Stimulated activated CD8-positive, alpha-beta memory T cell treated with anti-CD3 and anti-CD28 coated beads, Interleukin-7, amount 100 ng/mL, for 4 hours (primary cell): ENCODE data around the gene AKAP1.
A peak's percentile ranks its signal among the peaks of the same experiment; 100 is the strongest.

Experiments
- DNase-seq, 2 donors: peaks; one replicate each; pipeline ENCODE4 v3.0.0-alpha.2; 2020; ENCODE audit warnings: low read depth in 2 of 2

AKAP1 gene

DNA sequence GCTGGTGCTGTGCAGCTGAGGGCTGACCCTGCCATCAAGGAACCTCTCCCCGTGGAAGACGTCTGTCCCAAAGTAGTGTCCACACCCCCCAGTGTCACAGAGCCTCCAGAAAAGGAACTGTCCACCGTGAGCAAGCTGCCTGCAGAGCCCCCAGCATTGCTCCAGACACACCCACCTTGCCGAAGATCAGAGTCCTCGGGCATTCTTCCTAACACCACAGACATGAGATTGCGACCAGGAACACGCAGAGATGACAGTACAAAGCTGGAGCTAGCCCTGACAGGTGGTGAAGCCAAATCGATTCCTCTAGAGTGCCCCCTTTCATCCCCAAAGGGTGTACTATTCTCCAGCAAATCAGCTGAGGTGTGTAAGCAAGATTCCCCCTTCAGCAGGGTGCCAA lies 20.5 kb downstream of the AKAP1 start:
- DNase-seq = no peak

DNA sequence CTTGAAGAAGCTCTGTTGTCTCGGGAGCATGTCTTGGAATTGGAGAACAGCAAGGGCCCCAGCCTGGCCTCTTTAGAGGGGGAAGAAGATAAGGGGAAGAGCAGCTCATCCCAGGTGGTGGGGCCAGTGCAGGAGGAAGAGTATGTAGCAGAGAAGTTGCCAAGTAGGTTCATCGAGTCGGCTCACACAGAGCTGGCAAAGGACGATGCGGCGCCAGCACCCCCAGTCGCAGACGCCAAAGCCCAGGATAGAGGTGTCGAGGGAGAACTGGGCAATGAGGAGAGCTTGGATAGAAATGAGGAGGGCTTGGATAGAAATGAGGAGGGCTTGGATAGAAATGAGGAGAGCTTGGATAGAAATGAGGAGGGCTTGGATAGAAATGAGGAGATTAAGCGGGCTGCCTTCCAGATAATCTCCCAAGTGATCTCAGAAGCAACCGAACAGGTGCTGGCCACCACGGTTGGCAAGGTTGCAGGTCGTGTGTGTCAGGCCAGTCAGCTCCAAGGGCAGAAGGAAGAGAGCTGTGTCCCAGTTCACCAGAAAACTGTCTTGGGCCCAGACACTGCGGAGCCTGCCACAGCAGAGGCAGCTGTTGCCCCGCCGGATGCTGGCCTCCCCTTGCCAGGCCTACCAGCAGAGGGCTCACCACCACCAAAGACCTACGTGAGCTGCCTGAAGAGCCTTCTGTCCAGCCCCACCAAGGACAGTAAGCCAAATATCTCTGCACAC lies 21.2 kb downstream of the AKAP1 start:
- DNase-seq = no peak

DNA sequence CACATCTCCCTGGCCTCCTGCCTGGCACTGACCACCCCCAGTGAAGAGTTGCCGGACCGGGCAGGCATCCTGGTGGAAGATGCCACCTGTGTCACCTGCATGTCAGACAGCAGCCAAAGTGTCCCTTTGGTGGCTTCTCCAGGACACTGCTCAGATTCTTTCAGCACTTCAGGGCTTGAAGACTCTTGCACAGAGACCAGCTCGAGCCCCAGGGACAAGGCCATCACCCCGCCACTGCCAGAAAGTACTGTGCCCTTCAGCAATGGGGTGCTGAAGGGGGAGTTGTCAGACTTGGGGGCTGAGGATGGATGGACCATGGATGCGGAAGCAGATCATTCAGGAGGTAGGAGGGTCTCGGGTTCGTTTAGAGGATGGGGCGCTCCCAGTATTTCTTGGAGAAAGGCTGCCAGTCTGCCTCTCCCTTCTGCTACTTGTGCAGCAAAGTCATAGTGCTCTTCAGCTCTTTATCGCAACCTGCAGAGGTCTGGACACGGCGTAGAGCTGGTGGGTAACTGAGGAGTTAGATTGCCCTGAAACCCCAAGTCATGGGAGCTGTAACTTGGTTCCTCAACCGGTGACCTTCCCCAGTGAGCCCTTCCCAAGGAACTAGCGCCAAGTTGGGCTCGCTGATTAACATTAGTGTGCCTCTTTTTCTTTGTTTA lies 21.9 kb downstream of the AKAP1 start:
- DNase-seq = no peak

DNA sequence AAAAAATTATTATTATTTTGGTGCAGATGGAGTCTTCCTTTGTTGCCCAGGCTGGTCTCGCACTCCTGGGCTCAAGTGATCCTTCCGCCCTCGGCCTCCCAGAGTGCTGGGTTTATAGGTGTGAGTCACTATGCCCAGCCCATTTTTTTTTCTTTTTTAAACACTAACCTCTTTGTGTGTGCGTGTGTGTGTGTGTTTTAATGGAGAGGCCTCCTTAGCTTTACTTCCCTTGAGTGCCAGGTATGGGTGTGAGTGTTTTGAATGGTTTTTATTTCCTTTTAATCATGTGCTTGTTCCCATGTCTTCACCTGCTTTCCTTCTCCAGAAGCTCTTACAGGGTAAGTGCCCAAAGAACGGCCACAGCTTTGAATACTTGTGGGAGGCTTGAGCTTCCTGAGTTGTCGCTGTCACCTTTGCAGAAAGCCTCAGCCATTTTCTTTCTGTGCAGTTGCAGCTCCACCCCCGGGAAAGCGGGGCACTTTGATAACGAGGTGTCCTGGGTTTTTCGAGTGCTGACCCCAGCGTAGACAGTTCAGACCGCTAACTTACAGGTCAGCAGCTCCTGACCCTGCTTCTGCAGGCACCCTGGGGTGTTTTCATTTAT lies 22.6 kb downstream of the AKAP1 start:
- no peak for DNase-seq

DNA sequence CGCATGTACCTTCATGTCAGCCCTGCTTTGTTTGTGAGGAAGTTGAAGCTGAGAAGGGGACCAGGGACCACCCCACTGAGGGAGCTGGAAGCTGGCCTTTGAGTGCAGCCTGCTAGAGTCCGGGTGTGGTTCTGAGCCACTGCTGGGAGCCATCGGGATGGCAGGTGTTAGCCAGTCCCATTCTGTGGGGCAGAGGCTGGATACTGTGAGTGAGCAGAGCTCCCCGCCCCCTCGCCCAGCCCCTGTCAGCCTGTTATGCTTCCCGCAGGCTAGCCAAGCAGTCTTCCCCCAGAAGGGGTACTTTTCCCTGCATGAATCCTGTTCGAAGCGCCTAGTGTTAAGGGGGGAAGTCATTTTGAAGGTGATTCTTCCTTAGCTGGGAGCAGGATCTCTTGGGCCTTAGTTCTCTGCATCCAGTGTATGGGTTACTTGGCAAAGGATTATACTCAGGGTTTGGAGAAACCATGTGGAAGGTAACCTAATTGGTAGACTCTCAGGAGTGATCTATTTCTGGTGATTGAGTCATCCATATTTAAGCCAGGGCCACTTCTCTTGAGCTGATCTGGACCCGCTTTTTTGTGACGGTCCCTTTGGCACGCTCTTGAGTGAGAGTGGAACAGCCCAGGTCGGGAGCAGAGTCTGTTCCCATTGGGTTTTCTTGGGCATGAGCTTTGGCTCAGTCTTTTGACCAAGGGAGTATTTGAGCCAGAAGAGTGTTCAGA lies 23.8 kb downstream of the AKAP1 start:
- DNase-seq = no peak

DNA sequence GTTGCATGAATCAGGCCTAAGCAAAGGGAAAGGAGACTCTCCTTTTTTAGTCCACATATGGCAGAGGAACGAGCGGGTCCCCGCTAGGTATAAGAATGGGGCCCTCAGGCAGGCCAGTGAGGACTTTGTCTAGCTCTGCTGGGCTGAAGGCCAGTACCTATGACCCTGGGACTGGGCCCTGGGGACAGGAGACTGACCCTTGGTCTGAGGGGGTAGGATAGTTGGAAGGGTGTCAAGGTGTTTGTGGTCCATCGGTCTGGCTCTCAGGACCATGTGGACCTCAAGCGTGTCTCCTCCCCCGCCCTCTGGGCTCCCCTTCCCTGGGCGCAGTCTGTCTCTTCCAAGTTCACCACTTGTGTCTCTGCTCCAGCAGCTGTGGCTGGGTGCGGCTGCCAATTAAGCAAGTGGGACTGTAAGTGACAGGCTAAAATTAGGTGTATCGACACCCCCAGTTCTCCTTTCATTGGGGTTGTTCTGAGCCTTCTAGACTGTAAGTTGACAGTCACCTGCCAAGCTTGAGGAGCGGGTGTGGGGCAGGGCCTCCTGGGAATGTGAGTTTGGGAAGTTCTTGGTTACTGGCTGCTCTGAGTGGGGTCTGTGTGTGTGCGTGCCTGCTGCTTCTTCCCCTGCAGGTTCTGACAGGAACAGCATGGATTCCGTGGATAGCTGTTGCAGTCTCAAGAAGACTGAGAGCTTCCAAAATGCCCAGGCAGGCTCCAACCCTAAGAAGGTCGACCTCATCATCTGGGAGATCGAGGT lies 24.5 kb downstream of the AKAP1 start:
- DNase-seq = no peak

DNA sequence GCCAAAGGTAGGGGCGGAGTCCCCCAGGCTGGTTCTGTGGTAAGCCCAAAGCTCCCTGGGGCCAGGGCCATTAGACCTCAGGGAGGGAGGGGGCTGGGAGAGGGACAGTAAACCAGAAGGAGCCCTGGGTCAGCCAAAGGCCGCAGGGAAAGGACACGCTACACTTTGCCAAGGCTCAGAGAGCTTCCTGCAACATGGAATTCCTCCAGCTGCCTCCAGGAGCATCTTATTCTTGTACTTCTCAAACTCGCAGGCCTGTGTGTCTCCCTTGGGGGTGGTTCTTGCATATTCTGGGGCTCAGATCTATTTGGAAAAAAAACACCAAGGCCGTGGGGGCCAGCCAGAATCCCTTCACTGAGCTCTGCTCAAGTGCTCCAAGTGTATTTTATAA lies 25.1 kb downstream of the AKAP1 start:
- no peak for DNase-seq

DNA sequence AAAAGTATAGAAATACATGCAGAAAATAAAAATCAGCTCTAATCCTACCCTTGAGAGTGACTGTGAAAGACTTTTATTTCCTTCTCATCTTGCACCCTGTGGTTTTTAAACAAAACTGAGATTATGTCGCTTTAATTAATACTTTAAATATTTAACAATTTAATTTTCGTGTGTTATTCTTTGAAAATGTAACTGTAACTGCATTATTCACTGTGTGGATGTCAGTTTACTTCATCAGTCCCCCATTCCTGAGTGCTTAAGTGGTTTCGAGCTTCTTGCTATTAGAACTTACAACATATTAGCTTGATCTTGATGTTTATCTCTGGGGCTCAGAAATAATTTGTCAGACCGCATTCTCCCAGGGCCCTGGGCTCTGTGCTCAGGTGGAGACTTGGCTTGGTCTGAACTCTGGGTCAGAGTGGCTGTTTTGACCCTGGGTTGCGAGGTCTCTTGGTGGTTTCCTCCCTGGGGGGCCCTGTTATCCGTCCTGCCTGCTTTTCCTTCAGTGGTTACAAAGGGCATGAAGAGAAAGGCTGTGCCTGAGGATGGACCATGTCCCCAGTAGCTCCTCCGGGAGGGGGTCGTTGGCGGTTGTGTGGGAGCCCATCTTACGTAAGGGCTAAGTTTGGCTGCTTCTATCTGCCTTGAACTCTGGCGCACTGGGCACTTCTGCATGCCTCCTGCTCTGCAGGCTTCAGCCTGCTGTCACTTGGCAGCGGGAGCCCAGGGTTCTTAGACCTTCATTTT lies 25.7 kb downstream of the AKAP1 start:
- DNase-seq = no peak

DNA sequence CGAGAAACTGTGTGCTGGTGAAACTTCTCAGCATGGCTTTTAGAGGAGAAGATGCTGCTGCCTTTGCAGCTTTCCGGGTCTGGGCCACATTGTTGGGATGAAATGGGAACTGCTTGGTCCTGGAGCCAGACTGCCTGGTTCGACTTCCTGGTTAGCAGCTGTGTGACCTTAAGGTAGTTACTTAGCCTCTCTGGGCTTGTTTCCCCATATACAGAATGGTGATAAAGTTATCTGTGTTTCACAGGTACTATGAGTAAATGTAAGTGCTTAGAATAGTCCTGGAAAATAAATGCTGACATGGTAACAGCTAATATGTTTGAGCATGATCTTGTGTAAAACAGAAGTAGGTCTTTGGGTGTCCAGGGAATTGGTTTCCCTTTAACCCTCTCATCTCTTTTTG lies 26.3 kb downstream of the AKAP1 start:
- no peak for DNase-seq

DNA sequence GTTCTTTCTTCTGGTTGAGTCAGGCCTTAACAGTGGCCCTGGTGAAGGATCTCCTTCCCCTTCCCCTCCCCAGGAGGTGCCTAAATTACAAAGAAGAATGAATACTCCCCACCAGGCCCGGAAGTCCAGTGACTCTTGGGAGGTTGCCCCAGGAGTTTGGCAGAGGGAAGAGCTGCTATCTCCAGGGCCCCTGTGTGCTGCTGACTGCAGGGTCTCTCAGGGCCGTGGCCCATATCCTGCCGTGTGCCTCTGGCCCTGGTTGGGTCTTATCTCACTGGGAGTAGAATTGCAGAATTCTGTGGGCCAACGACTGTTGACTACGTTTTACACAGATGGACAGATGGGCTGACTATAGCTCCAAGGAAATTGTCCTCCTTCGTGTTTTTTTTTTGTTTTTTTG lies 28.0 kb downstream of the AKAP1 start:
- DNase-seq = no peak

DNA sequence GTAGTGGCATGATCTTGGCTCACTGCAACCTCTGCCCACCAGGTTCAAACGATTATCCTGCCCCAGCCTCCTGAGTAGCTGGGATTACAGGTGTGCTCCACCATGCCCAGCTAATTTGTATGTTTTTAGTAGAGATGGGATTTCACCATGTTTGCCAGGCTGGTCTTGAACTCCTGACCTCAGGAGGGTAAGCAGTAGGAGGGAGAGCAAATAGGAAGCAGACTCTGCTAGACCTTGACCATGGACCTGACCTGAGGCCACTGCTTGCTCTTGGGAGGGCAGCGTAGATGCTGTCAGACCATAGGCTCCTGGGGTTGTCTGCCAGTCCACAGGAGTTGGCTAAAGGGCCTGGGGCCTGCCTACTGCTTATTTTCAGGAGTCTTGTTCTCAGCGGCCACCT lies 28.6 kb downstream of the AKAP1 start:
- no peak for DNase-seq

DNA sequence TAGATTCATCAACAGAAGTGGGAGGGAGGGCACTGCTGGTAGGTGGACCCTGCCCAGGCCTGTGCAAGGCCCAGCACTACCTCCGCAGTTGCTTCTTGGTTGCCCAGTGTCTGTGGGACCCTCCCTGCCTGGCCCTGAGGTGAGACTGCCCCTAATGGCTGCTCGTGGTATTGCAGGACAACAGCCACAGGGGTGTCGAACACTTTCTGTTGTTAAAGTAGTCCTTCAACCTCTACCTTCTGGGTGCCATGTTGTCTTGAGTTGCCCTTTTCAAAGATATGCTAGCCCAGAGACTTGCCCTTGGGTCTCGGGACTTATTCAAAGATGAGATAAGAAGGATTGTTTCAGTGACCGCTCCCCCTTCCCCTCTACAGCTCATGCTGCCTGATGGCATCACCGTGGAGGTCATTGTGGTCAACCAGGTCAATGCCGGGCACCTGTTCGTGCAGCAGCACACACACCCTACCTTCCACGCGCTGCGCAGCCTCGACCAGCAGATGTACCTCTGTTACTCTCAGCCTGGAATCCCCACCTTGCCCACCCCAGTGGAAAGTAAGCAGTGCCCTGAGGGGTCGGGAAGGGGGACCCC lies 29.1 kb downstream of the AKAP1 start:
- peak; percentile 42 to 43 for DNase-seq

DNA sequence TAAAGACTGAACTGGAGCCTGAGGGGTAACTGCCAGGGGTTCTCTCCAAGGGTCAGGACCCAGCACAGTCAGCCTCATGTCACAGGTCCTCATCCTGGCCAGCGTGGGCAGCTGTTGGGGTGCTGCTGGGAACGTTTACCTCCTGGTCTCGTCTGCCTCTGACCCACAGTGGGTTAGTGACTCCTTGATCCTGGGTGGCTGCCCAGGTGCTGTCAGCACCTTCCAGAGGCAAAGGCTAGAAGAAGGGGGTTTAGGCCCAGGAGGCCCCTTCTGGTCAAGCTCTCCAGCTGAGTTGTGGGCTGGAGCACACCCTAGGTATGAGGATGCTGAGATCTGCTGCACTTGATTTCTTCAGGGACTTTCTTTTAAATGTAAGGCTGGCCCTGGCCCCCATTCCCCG lies 30.3 kb downstream of the AKAP1 start:
- DNase-seq = no peak

DNA sequence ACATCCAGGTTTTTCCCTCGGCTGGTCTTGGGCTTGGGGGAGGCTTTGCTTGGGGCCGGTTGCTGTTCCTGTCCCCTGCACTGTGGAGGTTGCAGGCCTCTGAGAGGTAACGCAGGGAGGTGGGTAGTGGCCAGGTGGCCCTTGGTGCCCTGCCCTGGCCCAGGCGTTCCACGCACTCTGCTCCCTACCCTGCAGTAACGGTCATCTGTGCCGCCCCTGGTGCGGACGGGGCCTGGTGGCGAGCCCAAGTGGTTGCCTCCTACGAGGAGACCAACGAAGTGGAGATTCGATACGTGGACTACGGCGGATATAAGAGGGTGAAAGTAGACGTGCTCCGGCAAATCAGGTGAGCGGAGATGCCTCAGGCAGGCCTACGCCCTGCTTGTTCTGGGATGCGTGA lies 30.9 kb downstream of the AKAP1 start:
- no peak for DNase-seq

DNA sequence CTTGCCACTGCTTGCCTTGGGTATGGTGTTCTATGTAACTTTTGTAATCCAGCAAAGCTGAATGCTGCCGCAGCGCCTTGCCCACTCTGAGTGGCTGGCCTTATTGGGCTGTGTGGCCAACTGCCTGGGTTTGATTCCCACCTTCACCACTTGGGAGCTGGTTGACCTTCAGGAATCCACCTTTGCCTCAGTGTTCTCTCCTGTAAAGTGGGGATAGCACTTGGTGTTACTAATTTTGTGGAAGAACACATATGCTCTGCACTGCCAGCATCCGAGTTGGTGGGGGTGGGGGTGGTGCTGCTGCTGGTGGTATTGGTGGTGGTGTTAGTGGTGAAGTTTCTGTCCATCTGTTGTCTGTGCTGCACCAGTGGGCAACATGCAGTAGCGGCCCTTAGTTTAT lies 32.8 kb downstream of the AKAP1 start:
- DNase-seq = no peak

DNA sequence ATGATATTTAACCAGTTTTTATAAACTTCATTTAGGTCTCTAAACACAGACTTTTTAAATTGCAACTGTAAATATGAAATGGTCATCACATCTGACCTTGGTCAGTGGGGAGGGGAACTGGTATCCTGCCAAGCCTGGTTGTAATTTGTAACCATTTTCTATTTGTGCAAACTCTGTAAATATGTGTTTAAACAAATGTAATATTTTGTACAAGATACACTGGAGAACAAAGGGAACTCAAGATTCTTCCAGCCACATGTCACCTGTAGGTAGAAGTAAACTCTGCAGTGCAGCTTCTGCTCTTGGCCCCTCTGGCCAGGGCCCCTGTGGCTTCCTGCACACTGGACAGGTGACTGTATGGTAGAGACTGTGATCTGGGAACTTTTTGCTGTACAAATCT lies 35.8 kb downstream of the AKAP1 start:
- no peak for DNase-seq

DNA sequence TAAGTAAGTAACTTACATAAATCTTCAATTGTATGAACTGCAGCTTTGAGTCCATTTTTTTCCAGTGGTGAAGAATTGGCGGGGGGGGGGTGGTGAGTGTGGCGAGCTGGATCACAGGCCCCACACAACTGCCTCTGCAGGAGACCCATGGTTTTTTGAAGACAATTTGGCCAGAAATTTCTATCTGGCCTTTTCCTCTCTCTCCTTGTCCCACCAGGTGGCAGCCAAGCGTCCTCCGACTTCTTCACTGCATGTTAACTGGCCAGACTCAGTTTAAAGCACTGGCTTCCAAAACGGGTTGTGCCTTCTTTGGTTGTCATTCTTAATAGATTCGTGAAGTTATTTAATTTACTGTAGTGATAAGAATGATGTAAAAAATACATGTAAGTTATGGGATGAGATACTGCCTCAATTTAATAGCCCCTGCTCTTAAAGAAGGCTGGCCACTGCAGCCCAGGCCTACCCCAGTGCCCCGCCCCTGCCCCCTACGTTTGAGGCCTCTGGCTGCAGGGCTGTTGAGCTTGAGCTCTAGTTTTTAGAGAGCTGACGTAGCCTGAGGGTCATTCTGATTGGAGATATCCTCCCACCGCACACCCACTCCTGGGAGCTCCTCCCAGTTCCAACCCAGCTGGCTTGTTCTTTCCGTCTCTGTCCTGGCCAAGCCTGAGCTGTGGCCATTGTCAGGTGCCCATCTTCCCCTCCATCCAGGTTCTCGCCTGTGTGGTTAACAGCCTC lies 36.4 kb downstream of the AKAP1 start:
- DNase-seq = no peak

DNA sequence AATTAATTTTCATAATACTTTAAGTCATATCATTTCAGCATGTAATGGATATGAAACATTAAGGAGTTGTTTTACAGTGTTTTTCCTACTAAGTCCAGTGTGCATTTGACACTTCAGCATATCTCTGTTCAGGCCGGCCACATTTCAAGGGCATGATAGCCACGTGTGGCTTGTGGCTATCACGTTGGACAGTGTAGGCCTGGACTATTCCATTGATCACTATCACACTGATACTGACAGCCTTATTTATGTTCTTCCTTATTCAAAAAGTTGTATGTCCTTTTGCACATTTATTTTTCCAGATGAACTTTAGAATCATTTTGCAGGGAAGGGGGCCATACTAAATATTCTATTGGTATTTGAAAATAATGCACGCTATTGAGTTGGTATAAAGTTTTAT lies 39.0 kb downstream of the AKAP1 start:
- no peak for DNase-seq

DNA sequence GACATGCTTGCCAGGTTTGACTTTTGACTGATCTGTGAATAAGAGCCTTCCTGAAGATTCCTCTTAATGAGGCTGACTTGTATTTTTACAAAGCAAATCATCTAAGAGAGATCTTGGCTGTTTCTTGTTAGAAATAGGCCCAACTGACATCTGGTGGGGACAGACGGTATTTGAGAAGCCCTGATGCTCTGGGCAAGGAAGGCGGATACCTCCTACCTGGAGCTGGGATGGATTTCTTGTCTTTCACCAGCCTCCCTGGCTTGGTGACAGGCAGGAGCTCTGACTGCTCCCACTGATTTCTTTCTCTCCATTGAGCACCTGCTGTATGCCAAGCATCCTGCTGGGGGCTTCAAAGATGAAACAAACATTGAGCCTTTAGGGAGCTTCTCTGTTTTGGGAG lies 40.4 kb downstream of the AKAP1 start:
- no peak for DNase-seq

DNA sequence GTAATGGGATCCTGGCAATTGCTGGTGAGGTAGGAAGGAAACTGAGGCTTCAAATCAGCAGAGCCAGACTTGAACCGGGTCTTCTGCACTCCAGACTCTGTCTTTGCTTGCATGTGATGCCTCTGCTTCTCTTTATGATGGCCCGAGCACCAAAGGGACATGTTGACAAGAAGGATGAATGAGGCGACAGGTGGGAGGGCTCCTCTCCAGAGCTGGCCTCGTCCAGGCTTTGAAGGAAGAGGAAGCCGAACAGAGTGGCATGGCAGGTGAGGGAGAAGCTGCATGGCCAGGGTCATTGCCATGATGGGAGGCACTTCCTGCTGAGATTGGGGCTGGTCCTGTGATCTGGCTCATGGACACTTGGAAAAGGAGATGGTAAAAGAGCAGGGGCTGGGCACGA lies 40.8 kb downstream of the AKAP1 start:
- DNase-seq = no peak
